ENCODE data around the gene CACNA2D3.

Gene CACNA2D3

GRCh38 chr3:54213907-54214306 lies 91.6 kb downstream of the CACNA2D3 start:
- Histone ChIP-seq H3K9ac (ENCODE audit: low read length) (no peak overlapping the region), H3K27ac (ENCODE audit: low read depth, low read length) (no peak overlapping the region)
- TF ChIP-seq CTCF (IDR thresholded peaks at IDR 0.05; ENCODE audit: insufficient read depth, low read length, poor library complexity, severe bottlenecking) (no peak), EZH2phosphoT487 (conservative IDR thresholded peaks at IDR 0.05; ENCODE audit: low read length) (no peak)

GRCh38 chr3:54214845-54215244 lies 92.5 kb downstream of the CACNA2D3 start:
- no peaks in the 10 kb centered on the region for H3K27me3 ChIP-seq (ENCODE audit: low read length)
- no peak overlapping the region for H3K9ac ChIP-seq (ENCODE audit: low read length)
- H3K9me2 ChIP-seq (replicated peaks; ENCODE audit: insufficient read depth, low read length): no peaks in the 10 kb centered on the region
- H3F3A ChIP-seq (ENCODE audit: insufficient read depth): no peaks in the 10 kb centered on the region
- no peaks in the 10 kb centered on the region for H4K20me1 ChIP-seq (ENCODE audit: low read depth, low read length)
- H3K9me3 ChIP-seq (ENCODE audit: insufficient read depth, low read length): peaks cover 3% of the 10 kb centered on the region; the same call in 1 of the 2 replicates
- no peaks in the 10 kb centered on the region for H3K36me3 ChIP-seq (ENCODE audit: low read length)
- H2AFZ ChIP-seq (ENCODE audit: low read depth, low read length, severe bottlenecking): no peak overlapping the region
- no peak overlapping the region for H3K4me2 ChIP-seq (ENCODE audit: low read depth, low read length, poor library complexity, severe bottlenecking)
- H3K4me3 ChIP-seq (ENCODE audit: insufficient read depth, low read length, poor library complexity, severe bottlenecking): no peak overlapping the region
- H3K79me2 ChIP-seq (ENCODE audit: insufficient read depth, low read length): no peaks in the 10 kb centered on the region
- TF ChIP-seq EZH2phosphoT487 (conservative IDR thresholded peaks at IDR 0.05; ENCODE audit: low read length) (no peak), CTCF (IDR thresholded peaks at IDR 0.05; ENCODE audit: insufficient read depth, low read length, poor library complexity, severe bottlenecking) (no peak)
- H3K27ac ChIP-seq (ENCODE audit: low read depth, low read length): no peak overlapping the region

More at GRCh38 chr3:54213907-54214306, 91.6 kb downstream of the CACNA2D3 start:
- Histone ChIP-seq H3K79me2 (ENCODE audit: insufficient read depth, low read length) (no peaks in the 10 kb centered on the region), H3K27me3 (ENCODE audit: low read length) (no peaks in the 10 kb centered on the region), H3K9me3 (ENCODE audit: insufficient read depth, low read length) (peaks cover 3% of the 10 kb centered on the region; the same call in 1 of the 2 replicates), H3K4me2 (ENCODE audit: low read depth, low read length, poor library complexity, severe bottlenecking) (no peak overlapping the region), H3K9me2 (replicated peaks; ENCODE audit: insufficient read depth, low read length) (no peaks in the 10 kb centered on the region), H3F3A (ENCODE audit: insufficient read depth) (no peaks in the 10 kb centered on the region), H2AFZ (ENCODE audit: low read depth, low read length, severe bottlenecking) (no peak overlapping the region), H4K20me1 (ENCODE audit: low read depth, low read length) (no peaks in the 10 kb centered on the region), H3K36me3 (ENCODE audit: low read length) (no peaks in the 10 kb centered on the region), H3K4me3 (ENCODE audit: insufficient read depth, low read length, poor library complexity, severe bottlenecking) (no peak overlapping the region)

- no peaks in the 10 kb centered on the region for H3F3A ChIP-seq (ENCODE audit: insufficient read depth)
- no peaks in the 10 kb centered on the region for H3K36me3 ChIP-seq (ENCODE audit: low read length)
- H3K4me2 ChIP-seq (ENCODE audit: low read depth, low read length, poor library complexity, severe bottlenecking): no peak overlapping the region
- H3K9ac ChIP-seq (ENCODE audit: low read length): no peak overlapping the region
- H3K4me3 ChIP-seq (ENCODE audit: insufficient read depth, low read length, poor library complexity, severe bottlenecking): no peak overlapping the region
- no peaks in the 10 kb centered on the region for H3K79me2 ChIP-seq (ENCODE audit: insufficient read depth, low read length)
- TF ChIP-seq EZH2phosphoT487 (conservative IDR thresholded peaks at IDR 0.05; ENCODE audit: low read length) (no peak), CTCF (IDR thresholded peaks at IDR 0.05; ENCODE audit: insufficient read depth, low read length, poor library complexity, severe bottlenecking) (no peak)
- no peak overlapping the region for H2AFZ ChIP-seq (ENCODE audit: low read depth, low read length, severe bottlenecking)
- H4K20me1 ChIP-seq (ENCODE audit: low read depth, low read length): no peaks in the 10 kb centered on the region
- no peak overlapping the region for H3K27ac ChIP-seq (ENCODE audit: low read depth, low read length)
- peaks cover 3% of the 10 kb centered on the region; the same call in 1 of the 2 replicates for H3K9me3 ChIP-seq (ENCODE audit: insufficient read depth, low read length)
- no peaks in the 10 kb centered on the region for H3K9me2 ChIP-seq (replicated peaks; ENCODE audit: insufficient read depth, low read length)
- H3K27me3 ChIP-seq (ENCODE audit: low read length): no peaks in the 10 kb centered on the region
Measured at GRCh38 chr3:54215521-54215920, 93.2 kb downstream of the CACNA2D3 start.

Data from SU-DHL-6 (cell line).